Vagina (tissue), 2 donors: ENCODE data around the gene ARHGAP6.
A peak's percentile ranks its signal among the peaks of the same experiment; 100 is the strongest.

Source experiments
- CTCF ChIP-seq, 3 experiments: fragments of 450-650 bp in 2 of 3; fragments of 200-600 bp in 1 of 3; sonication (generic) in 1 of 3; IDR thresholded peaks; one replicate each; pipeline ENCODE4 v1.5.1; 2017 to 2019; ENCODE audit warnings: antibody characterized with exemption in 3 of 3, mild to moderate bottlenecking in 2 of 3, moderate library complexity in 2 of 3
- POLR2A ChIP-seq, 2 donors: fragments of 450-650 bp; IDR thresholded peaks; one replicate each; pipeline ENCODE4 v1.6.1; 2017; ENCODE audit warnings: antibody characterized with exemption in 2 of 2, mild to moderate bottlenecking in 2 of 2, moderate library complexity in 2 of 2
- POLR2AphosphoS5 ChIP-seq, 2 donors: sonication (generic); formaldehyde crosslinking; IDR thresholded peaks; one replicate each; pipeline ENCODE4 v1.9.0; 2017; ENCODE audit warnings: antibody characterized with exemption in 2 of 2, mild to moderate bottlenecking in 2 of 2, low read depth in 1 of 2; ENCODE audit not compliant: insufficient read depth in 1 of 2

- no peak for TF ChIP-seq POLR2A (IDR thresholded peaks at IDR 0.05)
- peak; percentile 89 to 96 (median 96) for TF ChIP-seq CTCF (IDR thresholded peaks at IDR 0.05)
- peak in 1 of 2 donors; percentile 76 for TF ChIP-seq POLR2AphosphoS5 (IDR thresholded peaks at IDR 0.05; ENCODE audit: insufficient read depth in 1 of 2, low read depth in 1 of 2)
Measured at GRCh38 chrX:11533199-11533651, 132.5 kb downstream of the ARHGAP6 start.
